HepG2 (cell line): Measurements from ENCODE around the gene FUT6. TPM values are rescaled to one million over a fixed set of nuclear protein-coding genes. Genes with fewer than 3 reads are reported as not detected.

Source experiments
- AGO2 ChIP-seq: fragments of 200-400 bp; formaldehyde crosslinking; optimal IDR thresholded peaks from 2 replicates; pipeline ENCODE3; 2017; ENCODE audit warnings: mild to moderate bottlenecking, low read depth, low read length, moderate library complexity
- ATM ChIP-seq: fragments of 450-650 bp; IDR thresholded peaks from 2 replicates; pipeline ENCODE4 v1.7.1; 2017; ENCODE audit warnings: mild to moderate bottlenecking, borderline replicate concordance
- CC2D1A ChIP-seq: sonication (generic); formaldehyde crosslinking; IDR thresholded peaks from 2 replicates; pipeline ENCODE4 v1.8.1; 2023; ENCODE audit warnings: mild to moderate bottlenecking, missing genetic modification reagents
- FLYWCH1 ChIP-seq: sonication (generic); formaldehyde crosslinking; IDR thresholded peaks from 2 replicates; pipeline ENCODE4 v1.8.1; 2023; ENCODE audit warnings: mild to moderate bottlenecking, missing genetic modification reagents
- MED8 ChIP-seq: sonication (generic); formaldehyde crosslinking; IDR thresholded peaks from 2 replicates; pipeline ENCODE4 v1.8.1; 2023; ENCODE audit warnings: mild to moderate bottlenecking, missing genetic modification reagents; ENCODE audit not compliant: insufficient replicate concordance
- MEF2D ChIP-seq: sonication (generic); formaldehyde crosslinking; IDR thresholded peaks from 2 replicates; pipeline ENCODE4 v1.5.1; 2020; ENCODE audit warnings: mild to moderate bottlenecking, missing genetic modification reagents
- NFIC ChIP-seq: IDR thresholded peaks from 2 replicates; pipeline ENCODE4 v1.6.1; 2012; ENCODE audit warnings: mild to moderate bottlenecking, low read length, inconsistent platforms
- PCBP1 ChIP-seq: fragments of 200-400 bp; formaldehyde crosslinking; IDR thresholded peaks from 2 replicates; pipeline ENCODE4 v1.6.1; 2017; ENCODE audit warnings: mild to moderate bottlenecking, low read depth, low read length, borderline replicate concordance
- TAF1 ChIP-seq: sonication (generic); formaldehyde crosslinking; IDR thresholded peaks from 2 replicates; pipeline ENCODE4 v1.4.0; 2020; ENCODE audit warnings: missing genetic modification reagents
- ZNF205 ChIP-seq: IDR thresholded peaks from 2 replicates; pipeline ENCODE4 v1.6.1; 2018; ENCODE audit warnings: missing biosample characterization, missing genetic modification reagents
- ZNF274 ChIP-seq: sonication (generic); formaldehyde crosslinking; IDR thresholded peaks from 2 replicates; pipeline ENCODE4 v1.5.1; 2020; ENCODE audit warnings: mild to moderate bottlenecking, missing genetic modification reagents
- ZNF740 ChIP-seq: sonication (generic); formaldehyde crosslinking; IDR thresholded peaks from 2 replicates; pipeline ENCODE4 v1.4.0; 2020; ENCODE audit warnings: missing genetic modification reagents
- ZXDC ChIP-seq: sonication (generic); formaldehyde crosslinking; IDR thresholded peaks from 2 replicates; pipeline ENCODE4 v1.5.0; 2020; ENCODE audit warnings: mild to moderate bottlenecking, missing genetic modification reagents
- polyA plus RNA-seq, 8 experiments: library from polyadenylated mRNA; depleted of rRNA in 3 of 8; stranded (reverse) in 7 of 8; unstranded in 1 of 8; fragments of >200 nt; fragmentation: Illumina TruSeq in 4 of 8; extraction: Trizol in 4 of 8; gene quantifications; 2 replicates each; pipeline versions ENCODE4 v1.2.1 to v1.2.3, GENCODE V29; 2011 to 2016; ENCODE audit warnings: low read depth in 4 of 8, missing spikeins in 1 of 8, mixed read lengths in 1 of 8; ENCODE audit not compliant: insufficient read depth in 1 of 8
- total RNA-seq, 5 experiments: library from RNA; depleted of rRNA; stranded (reverse); fragments of >200 nt; fragmentation: Illumina TruSeq; extraction: Trizol; gene quantifications; 2 replicates each; pipeline ENCODE4 v1.2.3, GENCODE V29; 2016; ENCODE audit warnings: low read depth in 1 of 5
- TF ChIP-seq, protein P1 (sequence below): sonication (generic); formaldehyde crosslinking; conservative IDR thresholded peaks from 2 replicates; pipeline ENCODE4 v1.4.0; 2020; ENCODE audit warnings: missing genetic modification reagents
- TF ChIP-seq, protein P2 (sequence below): sonication (generic); formaldehyde crosslinking; IDR thresholded peaks from 2 replicates; pipeline ENCODE4 v1.8.1; 2022; ENCODE audit warnings: low read depth, mild to moderate bottlenecking, missing genetic modification reagents
- TF ChIP-seq, protein P3 (sequence below): sonication (generic); formaldehyde crosslinking; IDR thresholded peaks from 2 replicates; pipeline ENCODE4; 2020; ENCODE audit warnings: missing genetic modification reagents, mild to moderate bottlenecking, borderline replicate concordance
- TF ChIP-seq, protein P4 (sequence below): sonication (generic); formaldehyde crosslinking; IDR thresholded peaks from 2 replicates; pipeline ENCODE4 v1.5.1; 2020; ENCODE audit warnings: missing genetic modification reagents, mild to moderate bottlenecking, borderline replicate concordance

FUT6 gene
- total and polyA plus RNA-seq, 2 of the 13 experiments (the other 11 are each of a cell fraction or from before 2014, with no cell fraction given), result 8.2 to 27.7 TPM

GRCh38 chr19:5838353-5839064 is 993 bp downstream of the FUT6 start (continued):
- TF ChIP-seq, protein P1, sequence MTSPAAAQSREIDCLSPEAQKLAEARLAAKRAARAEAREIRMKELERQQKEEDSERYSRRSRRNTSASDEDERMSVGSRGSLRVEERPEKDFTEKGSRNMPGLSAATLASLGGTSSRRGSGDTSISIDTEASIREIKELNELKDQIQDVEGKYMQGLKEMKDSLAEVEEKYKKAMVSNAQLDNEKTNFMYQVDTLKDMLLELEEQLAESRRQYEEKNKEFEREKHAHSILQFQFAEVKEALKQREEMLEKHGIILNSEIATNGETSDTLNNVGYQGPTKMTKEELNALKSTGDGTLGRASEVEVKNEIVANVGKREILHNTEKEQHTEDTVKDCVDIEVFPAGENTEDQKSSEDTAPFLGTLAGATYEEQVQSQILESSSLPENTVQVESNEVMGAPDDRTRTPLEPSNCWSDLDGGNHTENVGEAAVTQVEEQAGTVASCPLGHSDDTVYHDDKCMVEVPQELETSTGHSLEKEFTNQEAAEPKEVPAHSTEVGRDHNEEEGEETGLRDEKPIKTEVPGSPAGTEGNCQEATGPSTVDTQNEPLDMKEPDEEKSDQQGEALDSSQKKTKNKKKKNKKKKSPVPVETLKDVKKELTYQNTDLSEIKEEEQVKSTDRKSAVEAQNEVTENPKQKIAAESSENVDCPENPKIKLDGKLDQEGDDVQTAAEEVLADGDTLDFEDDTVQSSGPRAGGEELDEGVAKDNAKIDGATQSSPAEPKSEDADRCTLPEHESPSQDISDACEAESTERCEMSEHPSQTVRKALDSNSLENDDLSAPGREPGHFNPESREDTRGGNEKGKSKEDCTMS (CRISPR knock-in tag), result no peak
- TF ChIP-seq ATM, result no peak
- peak; percentile 36 for TF ChIP-seq AGO2
- no peak for TF ChIP-seq NFIC
- no peak for TF ChIP-seq ZNF274 (CRISPR knock-in tag)
- TF ChIP-seq, protein P2, sequence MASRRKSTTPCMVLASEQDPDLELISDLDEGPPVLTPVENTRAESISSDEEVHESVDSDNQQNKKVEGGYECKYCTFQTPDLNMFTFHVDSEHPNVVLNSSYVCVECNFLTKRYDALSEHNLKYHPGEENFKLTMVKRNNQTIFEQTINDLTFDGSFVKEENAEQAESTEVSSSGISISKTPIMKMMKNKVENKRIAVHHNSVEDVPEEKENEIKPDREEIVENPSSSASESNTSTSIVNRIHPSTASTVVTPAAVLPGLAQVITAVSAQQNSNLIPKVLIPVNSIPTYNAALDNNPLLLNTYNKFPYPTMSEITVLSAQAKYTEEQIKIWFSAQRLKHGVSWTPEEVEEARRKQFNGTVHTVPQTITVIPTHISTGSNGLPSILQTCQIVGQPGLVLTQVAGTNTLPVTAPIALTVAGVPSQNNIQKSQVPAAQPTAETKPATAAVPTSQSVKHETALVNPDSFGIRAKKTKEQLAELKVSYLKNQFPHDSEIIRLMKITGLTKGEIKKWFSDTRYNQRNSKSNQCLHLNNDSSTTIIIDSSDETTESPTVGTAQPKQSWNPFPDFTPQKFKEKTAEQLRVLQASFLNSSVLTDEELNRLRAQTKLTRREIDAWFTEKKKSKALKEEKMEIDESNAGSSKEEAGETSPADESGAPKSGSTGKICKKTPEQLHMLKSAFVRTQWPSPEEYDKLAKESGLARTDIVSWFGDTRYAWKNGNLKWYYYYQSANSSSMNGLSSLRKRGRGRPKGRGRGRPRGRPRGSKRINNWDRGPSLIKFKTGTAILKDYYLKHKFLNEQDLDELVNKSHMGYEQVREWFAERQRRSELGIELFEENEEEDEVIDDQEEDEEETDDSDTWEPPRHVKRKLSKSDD (CRISPR knock-in tag), result no peak
- TF ChIP-seq, protein P3, sequence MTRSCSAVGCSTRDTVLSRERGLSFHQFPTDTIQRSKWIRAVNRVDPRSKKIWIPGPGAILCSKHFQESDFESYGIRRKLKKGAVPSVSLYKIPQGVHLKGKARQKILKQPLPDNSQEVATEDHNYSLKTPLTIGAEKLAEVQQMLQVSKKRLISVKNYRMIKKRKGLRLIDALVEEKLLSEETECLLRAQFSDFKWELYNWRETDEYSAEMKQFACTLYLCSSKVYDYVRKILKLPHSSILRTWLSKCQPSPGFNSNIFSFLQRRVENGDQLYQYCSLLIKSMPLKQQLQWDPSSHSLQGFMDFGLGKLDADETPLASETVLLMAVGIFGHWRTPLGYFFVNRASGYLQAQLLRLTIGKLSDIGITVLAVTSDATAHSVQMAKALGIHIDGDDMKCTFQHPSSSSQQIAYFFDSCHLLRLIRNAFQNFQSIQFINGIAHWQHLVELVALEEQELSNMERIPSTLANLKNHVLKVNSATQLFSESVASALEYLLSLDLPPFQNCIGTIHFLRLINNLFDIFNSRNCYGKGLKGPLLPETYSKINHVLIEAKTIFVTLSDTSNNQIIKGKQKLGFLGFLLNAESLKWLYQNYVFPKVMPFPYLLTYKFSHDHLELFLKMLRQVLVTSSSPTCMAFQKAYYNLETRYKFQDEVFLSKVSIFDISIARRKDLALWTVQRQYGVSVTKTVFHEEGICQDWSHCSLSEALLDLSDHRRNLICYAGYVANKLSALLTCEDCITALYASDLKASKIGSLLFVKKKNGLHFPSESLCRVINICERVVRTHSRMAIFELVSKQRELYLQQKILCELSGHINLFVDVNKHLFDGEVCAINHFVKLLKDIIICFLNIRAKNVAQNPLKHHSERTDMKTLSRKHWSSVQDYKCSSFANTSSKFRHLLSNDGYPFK (CRISPR knock-in tag), result 0 out of 2 replicates have a peak, but pooled peaks have one; percentile 32
- TF ChIP-seq MED8 (CRISPR knock-in tag), result no peak
- TF ChIP-seq, protein P4, sequence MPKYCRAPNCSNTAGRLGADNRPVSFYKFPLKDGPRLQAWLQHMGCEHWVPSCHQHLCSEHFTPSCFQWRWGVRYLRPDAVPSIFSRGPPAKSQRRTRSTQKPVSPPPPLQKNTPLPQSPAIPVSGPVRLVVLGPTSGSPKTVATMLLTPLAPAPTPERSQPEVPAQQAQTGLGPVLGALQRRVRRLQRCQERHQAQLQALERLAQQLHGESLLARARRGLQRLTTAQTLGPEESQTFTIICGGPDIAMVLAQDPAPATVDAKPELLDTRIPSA, result no peak
- TF ChIP-seq TAF1 (CRISPR knock-in tag), result no peak; the same call in 1 of the 2 replicates
- TF ChIP-seq MEF2D (CRISPR knock-in tag), result no peak
- TF ChIP-seq PCBP1, result no peak
- TF ChIP-seq CC2D1A, result no peak
- TF ChIP-seq ZNF205 (CRISPR knock-in tag), result no peak
- TF ChIP-seq FLYWCH1 (CRISPR knock-in tag), result 0 out of 2 replicates have a peak, but pooled peaks have one; percentile 69
- TF ChIP-seq ZXDC, result no peak
- TF ChIP-seq ZNF740 (CRISPR knock-in tag), result 0 out of 2 replicates have a peak, but pooled peaks have one; percentile 40
